Mesenchymal stem cell (in vitro differentiated cells and primary cell): ENCODE data around the gene KCNJ9.

Source experiments
- DNase-seq: peaks from one replicate; pipeline ENCODE4 v3.0.0-alpha.2; 2013
- H2AFZ ChIP-seq: one replicate; pipeline ENCODE4 v1.6.1; 2013; ENCODE audit warnings: low read depth, mild to moderate bottlenecking, control low read depth, inconsistent platforms, low read length, moderate library complexity
- H2AK5ac ChIP-seq: 2 replicates; pipeline ENCODE4 v1.6.1; 2013; ENCODE audit warnings: low read length, moderate library complexity, mild to moderate bottlenecking, inconsistent platforms; ENCODE audit not compliant: severe bottlenecking
- H2BK120ac ChIP-seq: one replicate; pipeline ENCODE4 v1.6.1; 2013; ENCODE audit warnings: low read depth, mild to moderate bottlenecking, inconsistent platforms, low read length, moderate library complexity
- H2BK12ac ChIP-seq, 2 experiments: one replicate each; pipeline ENCODE4 v1.6.1; 2013; ENCODE audit warnings: inconsistent platforms in 2 of 2, low read length in 2 of 2, mild to moderate bottlenecking in 2 of 2, moderate library complexity in 2 of 2, control low read depth in 1 of 2
- H2BK15ac ChIP-seq: one replicate; pipeline ENCODE4 v1.6.1; 2013; ENCODE audit warnings: mild to moderate bottlenecking, low read depth, inconsistent platforms; ENCODE audit not compliant: poor library complexity, severe bottlenecking
- H2BK5ac ChIP-seq: 2 replicates; pipeline ENCODE4 v1.6.1; 2013; ENCODE audit warnings: low read depth, mild to moderate bottlenecking, low read length, control low read depth, inconsistent platforms; ENCODE audit not compliant: poor library complexity, severe bottlenecking
- H3K14ac ChIP-seq, 2 experiments: one replicate each; pipeline ENCODE4 v1.6.1; 2013; ENCODE audit warnings: inconsistent platforms in 2 of 2, low read length in 2 of 2, control low read depth in 1 of 2, mild to moderate bottlenecking in 1 of 2, moderate library complexity in 1 of 2
- H3K18ac ChIP-seq, 2 experiments: one replicate each; pipeline ENCODE4 v1.6.1; 2013; ENCODE audit warnings: inconsistent platforms in 2 of 2, low read length in 2 of 2, control low read depth in 1 of 2, low read depth in 1 of 2, mild to moderate bottlenecking in 1 of 2
- H3K23ac ChIP-seq, 2 experiments: one replicate each; pipeline ENCODE4 v1.6.1; 2013; ENCODE audit warnings: inconsistent platforms in 2 of 2, low read length in 2 of 2, mild to moderate bottlenecking in 2 of 2, moderate library complexity in 2 of 2, control low read depth in 1 of 2
- H3K27ac ChIP-seq: 2 replicates; pipeline ENCODE4 v1.5.1; 2013; ENCODE audit warnings: mild to moderate bottlenecking, moderate library complexity, low read length, control low read depth, inconsistent platforms; ENCODE audit not compliant: poor library complexity, severe bottlenecking
- H3K27me3 ChIP-seq, 2 experiments: 2 replicates each; pipeline versions ENCODE4 v1.6.1 to v1.7.0; 2013; ENCODE audit warnings: low read length in 2 of 2, mild to moderate bottlenecking in 2 of 2, moderate library complexity in 2 of 2, control low read depth in 1 of 2, inconsistent platforms in 1 of 2; ENCODE audit not compliant: control insufficient read depth in 1 of 2, insufficient read depth in 1 of 2
- H3K36me3 ChIP-seq, 2 experiments: 2 replicates each; pipeline versions ENCODE4 v1.6.1 to v1.7.0; 2013; ENCODE audit warnings: low read length in 2 of 2, control low read depth in 1 of 2, inconsistent platforms in 1 of 2, low read depth in 1 of 2, mild to moderate bottlenecking in 1 of 2; ENCODE audit not compliant: insufficient read depth in 2 of 2, control insufficient read depth in 1 of 2
- H3K4ac ChIP-seq, 2 experiments: one replicate each; pipeline ENCODE4 v1.6.1; 2013; ENCODE audit warnings: inconsistent platforms in 2 of 2, low read length in 2 of 2, mild to moderate bottlenecking in 2 of 2, moderate library complexity in 2 of 2, control low read depth in 1 of 2, low read depth in 1 of 2
- H3K4me1 ChIP-seq: 2 replicates; pipeline ENCODE4 v1.6.1; 2013; ENCODE audit warnings: low read depth, low read length, control low read depth; ENCODE audit not compliant: control insufficient read depth, insufficient read depth
- H3K4me2 ChIP-seq: 2 replicates; pipeline ENCODE4 v1.6.1; 2013; ENCODE audit warnings: low read length, mild to moderate bottlenecking, inconsistent platforms; ENCODE audit not compliant: poor library complexity, severe bottlenecking
- H3K4me3 ChIP-seq, 2 experiments: 2 replicates each; pipeline versions ENCODE4 v1.5.1 to v1.7.0; 2013; ENCODE audit warnings: low read length in 2 of 2, mild to moderate bottlenecking in 2 of 2, control low read depth in 1 of 2, low read depth in 1 of 2; ENCODE audit not compliant: insufficient read depth in 1 of 2
- H3K79me1 ChIP-seq: replicated peaks from 2 replicates; pipeline ENCODE4 v1.6.1; 2013; ENCODE audit warnings: mild to moderate bottlenecking, control low read depth, low read length, inconsistent platforms; ENCODE audit not compliant: poor library complexity, severe bottlenecking
- H3K9ac ChIP-seq: 2 replicates; pipeline ENCODE4 v1.7.0; 2013; ENCODE audit warnings: mild to moderate bottlenecking, low read length, moderate library complexity
- H3K9me3 ChIP-seq: 2 replicates; pipeline ENCODE4 v1.7.0; 2013; ENCODE audit warnings: mild to moderate bottlenecking, low read length; ENCODE audit not compliant: control insufficient read depth
- H4K8ac ChIP-seq: one replicate; pipeline ENCODE4 v1.6.1; 2013; ENCODE audit warnings: inconsistent platforms, mild to moderate bottlenecking, low read length, moderate library complexity
- H4K91ac ChIP-seq: one replicate; pipeline ENCODE4 v1.6.1; 2013; ENCODE audit warnings: mild to moderate bottlenecking, low read length, inconsistent platforms
- WGBS: methylation state at CpG from one replicate; pipeline ENCODE4 v1.1.7; 2013; ENCODE audit warnings: mixed read lengths; 5-methylcytosine and 5-hydroxymethylcytosine counted together

The KCNJ9 gene

DNA sequence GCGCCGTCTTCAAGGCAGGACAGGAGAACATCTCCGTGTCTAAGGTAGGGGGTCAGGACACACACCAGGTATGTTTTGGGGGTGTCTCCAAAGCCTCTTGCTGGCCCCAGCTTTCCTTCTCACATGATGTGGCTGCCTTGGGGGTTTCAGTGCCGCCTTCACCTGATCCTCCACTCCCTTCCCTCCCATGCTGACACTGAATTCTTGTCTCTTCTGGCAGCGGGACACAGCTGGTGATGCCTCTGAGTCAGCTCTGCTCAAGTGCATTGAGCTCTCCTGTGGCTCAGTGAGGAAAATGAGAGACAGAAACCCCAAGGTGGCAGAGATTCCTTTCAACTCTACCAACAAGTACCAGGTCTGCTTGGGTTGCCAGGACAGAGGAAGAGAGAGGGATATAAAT, 47.7 kb downstream of the KCNJ9 start:
- H2AK5ac ChIP-seq, result peak overlapping the region; percentile 13
- 77% methylated on average over 5 of the region's 5 CpGs for WGBS
- DNase-seq, result peak; percentile 51

DNA sequence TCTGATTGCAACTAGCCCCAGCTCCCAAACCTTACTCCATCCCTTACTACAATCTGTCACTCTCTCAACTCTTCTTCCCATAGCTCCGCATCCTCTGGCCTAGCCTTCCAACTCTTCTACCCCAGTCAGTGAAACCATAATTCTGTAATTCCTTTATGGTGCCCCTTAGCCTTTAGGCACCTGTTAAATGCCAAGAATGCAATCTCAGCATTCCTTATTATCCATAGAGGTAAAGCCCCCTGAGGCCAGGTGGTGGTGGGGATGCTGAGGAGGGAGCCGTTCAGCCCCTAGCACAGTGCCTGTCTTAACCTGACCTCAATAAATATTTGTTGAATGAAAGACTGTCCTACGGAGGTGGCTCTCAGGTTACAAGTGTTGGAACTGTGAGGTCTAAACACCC, 48.2 kb downstream of the KCNJ9 start:
- Histone ChIP-seq H3K36me3 (no peaks in the 10 kb centered on the region), H3K23ac (no peak overlapping the region), H2BK120ac (no peak overlapping the region), H4K8ac (no peak overlapping the region), H3K27me3 (peaks cover 27 to 38% of the 10 kb centered on the region in 2 experiments), H2BK5ac (no peak overlapping the region), H3K27ac (no peak overlapping the region), H3K4ac (no peak overlapping the region), H3K14ac (no peak overlapping the region), H3K4me2 (no peak overlapping the region), H2AFZ (no peak overlapping the region), H3K4me1 (peaks cover 18% of the 10 kb centered on the region), H3K9ac (no peak overlapping the region), H4K91ac (no peak overlapping the region), H3K18ac (no peak overlapping the region), H3K4me3 (no peak overlapping the region), H2AK5ac (no peak overlapping the region), H2BK12ac (no peak overlapping the region), H2BK15ac (no peak overlapping the region), H3K79me1 (no peaks in the 10 kb centered on the region), H3K9me3 (no peaks in the 10 kb centered on the region)
- 98% methylated on average over 2 of the region's 3 CpGs for WGBS
- DNase-seq, result no peak

More for the DNA sequence above, 47.7 kb downstream of the KCNJ9 start:
- Histone ChIP-seq H3K36me3 (no peaks in the 10 kb centered on the region), H3K14ac (no peak overlapping the region), H2BK5ac (no peak overlapping the region), H3K4me3 (no peak overlapping the region), H3K4ac (no peak overlapping the region), H3K23ac (no peak overlapping the region), H4K91ac (no peak overlapping the region), H2AFZ (no peak overlapping the region), H2BK15ac (no peak overlapping the region), H3K4me1 (peaks cover 22% of the 10 kb centered on the region), H3K27me3 (peaks cover 21 to 35% of the 10 kb centered on the region in 2 experiments), H4K8ac (no peak overlapping the region), H3K18ac (no peak overlapping the region), H2BK120ac (no peak overlapping the region), H3K79me1 (no peaks in the 10 kb centered on the region), H3K9ac (no peak overlapping the region), H3K27ac (no peak overlapping the region), H2BK12ac (no peak overlapping the region), H3K4me2 (no peak overlapping the region), H3K9me3 (no peaks in the 10 kb centered on the region)

DNA sequence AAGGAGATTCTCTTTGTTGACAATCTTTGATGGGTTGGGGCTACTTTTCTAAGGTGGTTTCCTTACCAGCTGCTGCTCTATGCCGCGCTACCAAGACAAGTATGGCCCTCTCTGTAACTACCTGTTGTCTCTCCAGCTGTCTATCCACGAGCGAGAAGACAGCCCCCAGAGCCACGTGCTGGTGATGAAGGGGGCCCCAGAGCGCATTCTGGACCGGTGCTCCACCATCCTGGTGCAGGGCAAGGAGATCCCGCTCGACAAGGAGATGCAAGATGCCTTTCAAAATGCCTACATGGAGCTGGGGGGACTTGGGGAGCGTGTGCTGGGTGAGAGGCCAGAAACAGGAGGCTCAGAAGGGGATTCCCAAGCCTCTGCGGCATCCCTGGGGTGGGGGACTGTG, 48.6 kb downstream of the KCNJ9 start:
- Histone ChIP-seq H2BK12ac (no peak overlapping the region), H2BK5ac (no peak overlapping the region), H2BK120ac (no peak overlapping the region), H3K27ac (no peak overlapping the region), H4K91ac (no peak overlapping the region), H3K4me2 (no peak overlapping the region), H2AFZ (no peak overlapping the region), H2BK15ac (no peak overlapping the region), H4K8ac (no peak overlapping the region), H3K4me1 (peaks cover 17% of the 10 kb centered on the region), H3K79me1 (no peaks in the 10 kb centered on the region), H3K4me3 (no peak overlapping the region), H3K18ac (no peak overlapping the region), H2AK5ac (no peak overlapping the region), H3K9me3 (no peaks in the 10 kb centered on the region), H3K27me3 (peaks cover 31 to 42% of the 10 kb centered on the region in 2 experiments), H3K36me3 (no peaks in the 10 kb centered on the region), H3K4ac (no peak overlapping the region), H3K23ac (no peak overlapping the region), H3K14ac (no peak overlapping the region), H3K9ac (no peak overlapping the region)
- 91% methylated on average over 11 of the region's 11 CpGs for WGBS
- no peak for DNase-seq

DNA sequence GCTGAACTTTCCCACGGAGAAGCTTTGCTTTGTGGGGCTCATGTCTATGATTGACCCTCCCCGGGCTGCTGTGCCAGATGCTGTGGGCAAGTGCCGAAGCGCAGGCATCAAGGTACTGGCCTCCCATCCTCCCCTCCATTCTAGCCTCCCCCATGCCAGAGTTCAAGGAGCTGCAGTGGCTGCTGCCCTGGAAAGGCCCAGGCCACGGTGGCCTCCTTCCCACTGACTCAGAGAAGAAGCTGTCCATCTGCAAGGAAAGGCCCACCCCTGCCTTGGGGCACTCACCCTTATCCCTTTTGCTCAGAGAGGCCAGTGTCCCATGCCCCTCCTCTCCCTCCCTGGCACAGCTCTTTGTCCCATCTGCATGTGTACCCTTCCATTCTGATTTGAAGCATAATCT, 49.1 kb downstream of the KCNJ9 start:
- Histone ChIP-seq H4K91ac (no peak overlapping the region), H3K18ac (no peak overlapping the region), H3K4me3 (no peak overlapping the region), H2AFZ (no peak overlapping the region), H3K23ac (no peak overlapping the region), H3K9ac (no peak overlapping the region), H2BK12ac (no peak overlapping the region), H2BK5ac (no peak overlapping the region), H3K36me3 (no peaks in the 10 kb centered on the region), H3K9me3 (no peaks in the 10 kb centered on the region), H3K79me1 (no peaks in the 10 kb centered on the region), H3K4ac (no peak overlapping the region), H3K4me2 (no peak overlapping the region), H2BK15ac (peak overlapping the region; percentile 50), H2BK120ac (no peak overlapping the region), H3K27me3 (peaks cover 31 to 47% of the 10 kb centered on the region in 2 experiments), H3K4me1 (peaks cover 12% of the 10 kb centered on the region), H3K14ac (no peak overlapping the region), H4K8ac (no peak overlapping the region), H2AK5ac (no peak overlapping the region), H3K27ac (no peak overlapping the region)
- no peak for DNase-seq
- WGBS, result 87% methylated on average over 5 of the region's 5 CpGs
